Left lung (tissue), 10 donors: Measurements from ENCODE around the gene GPR84. TPM values are rescaled to one million over a fixed set of nuclear protein-coding genes. Genes with fewer than 3 reads are reported as not detected.
A peak's percentile ranks its signal among the peaks of the same experiment; 100 is the strongest.

Experiments used
- ATAC-seq: fragments of 200-7000 bp; cut with Tn5 transposase; one replicate; pipeline ENCODE4 v1.9.1; 2020; ENCODE audit warnings: moderate library complexity
- DNase-seq, 4 donors: peaks; one replicate each; pipeline ENCODE4 v3.0.0-alpha.2; 2013 to 2020
- H3K27ac ChIP-seq, 2 donors: fragments of 200-600 bp; sonication (generic) in 1 of 2; one replicate each; pipeline versions ENCODE4 v1.5.0 to v1.8.0; 2020 to 2021
- H3K27me3 ChIP-seq, 2 donors: fragments of 200-600 bp; sonication (generic) in 1 of 2; one replicate each; pipeline versions ENCODE4 v1.5.0 to v1.8.0; 2020 to 2021
- H3K36me3 ChIP-seq, 2 donors: fragments of 200-600 bp; sonication (generic) in 1 of 2; one replicate each; pipeline versions ENCODE4 v1.5.0 to v1.8.0; 2020 to 2021
- H3K4me1 ChIP-seq, 2 donors: fragments of 200-600 bp; one replicate each; pipeline ENCODE4 v1.8.0; 2021
- H3K4me3 ChIP-seq, 2 donors: fragments of 200-600 bp; sonication (generic) in 1 of 2; one replicate each; pipeline versions ENCODE4 v1.5.0 to v1.8.0; 2020 to 2021; ENCODE audit warnings: mild to moderate bottlenecking in 1 of 2
- H3K9me3 ChIP-seq, 2 donors: fragments of 200-600 bp; sonication (generic) in 1 of 2; one replicate each; pipeline versions ENCODE4 v1.5.0 to v1.8.0; 2020 to 2021
- CTCF ChIP-seq, 2 donors: fragments of 200-600 bp; sonication (generic) in 1 of 2; IDR thresholded peaks; one replicate each; pipeline versions ENCODE4 v1.5.0 to v1.8.0; 2021; ENCODE audit warnings: antibody characterized with exemption in 2 of 2
- intact Hi-C, 2 donors: fragments of 100-400 bp; cut with DNase I; formaldehyde crosslinking; loops; one replicate each; pipeline versions ENCODE4 v1.11.2 to v1.14.2; 2022
- polyA plus RNA-seq, 6 donors: library from polyadenylated mRNA; unstranded; fragments of 120-200 nt; gene quantifications; one replicate each; pipeline ENCODE4 v1.2.1, GENCODE V29; 2013; ENCODE audit not compliant: insufficient read length in 6 of 6
- total RNA-seq, 2 donors: library from RNA; stranded (reverse); fragmentation: NEBNext Ultra II Directional; extraction: Animal tissue kit (Norgen Biotek cat#: 25700); gene quantifications; one replicate each; pipeline ENCODE4 v1.2.1, GENCODE V29; 2021
- donor health status: DM: no; HTN: yes; CAD: no.
- donor health status: DM: no; HTN: no; CAD: no.

GPR84 gene
- total and polyA plus RNA-seq, 8 donors, result 0.23 to 10.3 (median 0.41) TPM; not detected in 1

GRCh38 chr12:54368025-54368708 lies 3.9 kb upstream of the GPR84 start:
- no peak for TF ChIP-seq CTCF (IDR thresholded peaks at IDR 0.05)
- Histone ChIP-seq H3K4me3 (no peak overlapping the region), H3K27me3 (no peaks in the 10 kb centered on the region), H3K36me3 (no peaks in the 10 kb centered on the region), H3K9me3 (no peaks in the 10 kb centered on the region), H3K27ac (peak overlapping the region; percentile 35 to 71), H3K4me1 (peaks cover 20 to 81% of the 10 kb centered on the region in 2 donors)
- DNase-seq (no peak), ATAC-seq (no peak)
- intact Hi-C loops, result loop anchor here in 1 of 2 donors (10.0 kb wide), 2 partner anchors 73 to 153 kb away; no protein-coding TSS in a partner anchor

- intact Hi-C loops, result loop anchor here in 1 of 2 donors (10.0 kb wide), 2 partner anchors 69 to 149 kb away; no protein-coding TSS in a partner anchor
- H3K27ac ChIP-seq, result peak overlapping the region in 1 of 2 donors; percentile 79
- peak overlapping the region in 1 of 2 donors; percentile 45 for H3K4me3 ChIP-seq
- DNase-seq (no peak), ATAC-seq (no peak)
- no peaks in the 10 kb centered on the region for H3K36me3 ChIP-seq
- TF ChIP-seq CTCF (IDR thresholded peaks at IDR 0.05), result no peak
- H3K4me1 ChIP-seq, result peaks cover 5 to 81% of the 10 kb centered on the region in 2 donors
- no peaks in the 10 kb centered on the region for H3K9me3 ChIP-seq
- H3K27me3 ChIP-seq, result no peaks in the 10 kb centered on the region
These were observed 668 bp downstream of the GPR84 start for GRCh38 chr12:54363618-54364017.

- TF ChIP-seq CTCF (IDR thresholded peaks at IDR 0.05), result no peak
- no peak for ATAC-seq
- DNase-seq, result no peak
- peaks cover 5 to 81% of the 10 kb centered on the region in 2 donors for H3K4me1 ChIP-seq
- H3K4me3 ChIP-seq, result peak overlapping the region in 1 of 2 donors; percentile 45
- H3K27me3 ChIP-seq, result no peaks in the 10 kb centered on the region
- no peaks in the 10 kb centered on the region for H3K9me3 ChIP-seq
- H3K36me3 ChIP-seq, result no peaks in the 10 kb centered on the region
- intact Hi-C loops, result loop anchor here in 1 of 2 donors (10.0 kb wide), 2 partner anchors 68 to 148 kb away; no protein-coding TSS in a partner anchor
- peak overlapping the region in 1 of 2 donors; percentile 79 for H3K27ac ChIP-seq
These were observed 1.2 kb downstream of the GPR84 start for GRCh38 chr12:54363047-54363446.

DNA sequence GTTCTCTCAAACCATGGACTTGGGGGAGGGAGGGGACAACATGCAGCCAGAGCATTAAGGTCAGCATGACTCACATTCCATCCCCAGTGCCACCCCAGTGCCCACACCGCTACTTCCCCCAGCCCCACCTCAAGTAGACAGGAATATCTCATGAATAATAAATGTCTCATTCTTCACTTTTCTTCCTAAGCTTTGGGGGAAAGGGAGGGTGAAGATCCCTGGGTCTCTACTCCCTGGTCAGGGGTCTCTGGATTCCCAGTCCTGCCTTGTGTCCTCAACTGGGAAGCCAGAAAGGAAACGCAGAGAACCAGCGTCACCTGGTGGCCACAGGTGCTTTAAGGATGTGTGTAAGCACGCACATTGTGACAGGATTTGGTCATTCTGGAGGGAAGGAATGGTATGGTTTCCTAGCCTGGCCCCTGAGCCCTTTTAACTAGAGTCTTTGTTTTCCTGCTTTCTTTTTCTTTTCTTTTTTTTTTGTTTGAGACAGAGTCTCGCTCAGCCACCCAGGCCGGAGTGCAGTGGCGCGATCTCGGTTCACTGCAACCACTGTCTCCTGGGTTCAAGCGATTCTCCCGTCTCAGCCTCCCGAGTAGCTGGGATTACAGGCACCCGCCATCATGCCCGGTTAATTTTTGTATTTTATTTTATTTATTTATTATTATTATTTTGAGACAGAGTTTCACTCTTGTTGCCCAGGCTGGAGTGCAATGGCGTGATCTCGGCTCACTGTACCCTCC lies 3.4 kb downstream of the GPR84 start:
- Histone ChIP-seq H3K27ac (peak overlapping the region; percentile 92 to 95), H3K27me3 (no peaks in the 10 kb centered on the region), H3K36me3 (no peaks in the 10 kb centered on the region), H3K4me1 (peaks cover 17 to 86% of the 10 kb centered on the region in 2 donors), H3K4me3 (no peak overlapping the region), H3K9me3 (no peaks in the 10 kb centered on the region)
- intact Hi-C loops, result loop anchor here in 1 of 2 donors (10.0 kb wide), 2 partner anchors 66 to 146 kb away; no protein-coding TSS in a partner anchor
- TF ChIP-seq CTCF (IDR thresholded peaks at IDR 0.05), result peak; percentile 62 to 67
- DNase-seq, result peak in 3 of 4 donors; percentile 75 to 85 (median 83)
- ATAC-seq, result peak; percentile 36
